ENCODE measurements around the gene ACTN2. TPM values are rescaled to one million over a fixed set of nuclear protein-coding genes. Genes with fewer than 3 reads are reported as not detected.

Gene ACTN2
- total RNA-seq, 1 donor from 2014 or later, result 10.5 TPM

DNA sequence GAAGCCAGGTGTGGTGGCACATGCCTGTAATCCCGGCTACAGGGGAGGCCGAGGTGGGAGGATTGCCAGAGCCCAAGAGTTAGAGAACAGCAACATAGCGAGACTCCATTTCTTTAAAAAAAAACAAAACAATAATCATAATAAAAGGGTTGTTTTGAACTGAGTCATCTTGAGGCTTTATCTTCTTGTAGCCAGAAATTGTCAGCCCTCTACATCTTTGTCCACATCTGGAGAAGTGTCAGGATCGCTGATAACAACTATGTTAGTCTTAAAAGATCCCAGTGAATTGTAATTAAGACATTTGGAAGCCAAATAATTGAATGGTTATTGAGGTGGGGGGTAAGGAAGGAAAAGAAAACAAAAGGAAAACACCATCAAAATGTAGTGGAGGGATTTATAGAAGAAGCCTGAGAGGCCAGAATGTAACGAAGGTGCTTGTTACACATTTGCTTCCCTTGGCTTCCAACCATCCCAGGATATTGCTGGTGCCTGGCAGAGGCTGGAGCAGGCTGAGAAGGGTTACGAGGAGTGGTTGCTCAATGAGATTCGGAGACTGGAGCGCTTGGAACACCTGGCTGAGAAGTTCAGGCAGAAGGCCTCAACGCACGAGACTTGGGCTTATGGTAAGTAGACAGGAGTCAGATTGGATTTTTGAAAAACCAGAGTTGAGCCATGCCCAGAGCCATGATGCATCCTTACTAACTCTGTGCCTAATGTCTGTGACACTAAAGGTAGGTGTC lies 56.3 kb downstream of the ACTN2 start:
- intact Hi-C loops (cut with DNase I), result no loop called here
- TF ChIP-seq, protein P1, sequence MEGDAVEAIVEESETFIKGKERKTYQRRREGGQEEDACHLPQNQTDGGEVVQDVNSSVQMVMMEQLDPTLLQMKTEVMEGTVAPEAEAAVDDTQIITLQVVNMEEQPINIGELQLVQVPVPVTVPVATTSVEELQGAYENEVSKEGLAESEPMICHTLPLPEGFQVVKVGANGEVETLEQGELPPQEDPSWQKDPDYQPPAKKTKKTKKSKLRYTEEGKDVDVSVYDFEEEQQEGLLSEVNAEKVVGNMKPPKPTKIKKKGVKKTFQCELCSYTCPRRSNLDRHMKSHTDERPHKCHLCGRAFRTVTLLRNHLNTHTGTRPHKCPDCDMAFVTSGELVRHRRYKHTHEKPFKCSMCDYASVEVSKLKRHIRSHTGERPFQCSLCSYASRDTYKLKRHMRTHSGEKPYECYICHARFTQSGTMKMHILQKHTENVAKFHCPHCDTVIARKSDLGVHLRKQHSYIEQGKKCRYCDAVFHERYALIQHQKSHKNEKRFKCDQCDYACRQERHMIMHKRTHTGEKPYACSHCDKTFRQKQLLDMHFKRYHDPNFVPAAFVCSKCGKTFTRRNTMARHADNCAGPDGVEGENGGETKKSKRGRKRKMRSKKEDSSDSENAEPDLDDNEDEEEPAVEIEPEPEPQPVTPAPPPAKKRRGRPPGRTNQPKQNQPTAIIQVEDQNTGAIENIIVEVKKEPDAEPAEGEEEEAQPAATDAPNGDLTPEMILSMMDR (IDR thresholded peaks at IDR 0.05), result no peak
- peaks cover 64 to 71% of the 10 kb centered on the region in 2 donors for H3K36me3 ChIP-seq

GRCh38 chr1:236744533-236744932 lies 58.2 kb downstream of the ACTN2 start:
- peaks cover 69 to 73% of the 10 kb centered on the region in 2 donors for H3K36me3 ChIP-seq
- no peaks in the 10 kb centered on the region for H3K4me1 ChIP-seq
- no peak overlapping the region for H3K27ac ChIP-seq
- TF ChIP-seq, protein P1 (IDR thresholded peaks at IDR 0.05), result no peak
- no peaks in the 10 kb centered on the region for H3K9me3 ChIP-seq
- H3K27me3 ChIP-seq, result no peaks in the 10 kb centered on the region
- H3K4me3 ChIP-seq, result no peak overlapping the region
- intact Hi-C loops (cut with DNase I), result no loop called here
- no peak for DNase-seq (ENCODE audit: low spot score in 2 of 2)

More for the DNA sequence above, 56.3 kb downstream of the ACTN2 start:
- no peak overlapping the region for H3K4me3 ChIP-seq
- H3K4me1 ChIP-seq, result no peaks in the 10 kb centered on the region
- H3K27me3 ChIP-seq, result no peaks in the 10 kb centered on the region
- no peaks in the 10 kb centered on the region for H3K9me3 ChIP-seq
- no peak for DNase-seq (ENCODE audit: low spot score in 2 of 2)
- H3K27ac ChIP-seq, result no peak overlapping the region

- Histone ChIP-seq H3K4me1 (no peaks in the 10 kb centered on the region), H3K36me3 (peaks cover 61 to 69% of the 10 kb centered on the region in 2 donors), H3K27ac (no peak overlapping the region), H3K4me3 (no peak overlapping the region), H3K9me3 (no peaks in the 10 kb centered on the region), H3K27me3 (no peaks in the 10 kb centered on the region)
- DNase-seq (ENCODE audit: low spot score in 2 of 2), result no peak
- intact Hi-C loops (cut with DNase I), result no loop called here
- TF ChIP-seq, protein P1 (IDR thresholded peaks at IDR 0.05), result no peak
These were observed 60.5 kb downstream of the ACTN2 start for GRCh38 chr1:236746785-236747184.

- intact Hi-C loops (cut with DNase I), result no loop called here
- H3K27ac ChIP-seq, result no peak overlapping the region
- H3K27me3 ChIP-seq, result no peaks in the 10 kb centered on the region
- no peaks in the 10 kb centered on the region for H3K4me1 ChIP-seq
- TF ChIP-seq, protein P1 (IDR thresholded peaks at IDR 0.05), result no peak
- no peak overlapping the region for H3K4me3 ChIP-seq
- no peaks in the 10 kb centered on the region for H3K9me3 ChIP-seq
- H3K36me3 ChIP-seq, result peaks cover 58 to 63% of the 10 kb centered on the region in 2 donors
- DNase-seq (ENCODE audit: low spot score in 2 of 2), result no peak
These were observed 61.1 kb downstream of the ACTN2 start for GRCh38 chr1:236747311-236747985.

GRCh38 chr1:236748268-236748870 lies 62.1 kb downstream of the ACTN2 start:
- DNase-seq (ENCODE audit: low spot score in 2 of 2), result no peak
- H3K36me3 ChIP-seq, result peaks cover 50 to 54% of the 10 kb centered on the region in 2 donors
- H3K27me3 ChIP-seq, result no peaks in the 10 kb centered on the region
- no peaks in the 10 kb centered on the region for H3K4me1 ChIP-seq
- no peaks in the 10 kb centered on the region for H3K9me3 ChIP-seq
- no peak overlapping the region for H3K4me3 ChIP-seq
- H3K27ac ChIP-seq, result no peak overlapping the region
- intact Hi-C loops (cut with DNase I), result no loop called here
- TF ChIP-seq, protein P1 (IDR thresholded peaks at IDR 0.05), result no peak

Measured in ascending aorta (tissue), 2 donors.